Measurements from ENCODE around the gene MTNR1B. TPM values are rescaled to one million over a fixed set of nuclear protein-coding genes. Genes with fewer than 3 reads are reported as not detected.

The MTNR1B gene
- total RNA-seq, 2 donors from 2014 or later: not detected

GRCh38 chr11:92962446-92962845, 7.0 kb upstream of the MTNR1B start:
- ATAC-seq (replicated peaks in 1 of 2) (peak; percentile 23 to 41), DNase-seq (no peak)
- peaks cover 31% of the 10 kb centered on the region for H3K27me3 Mint-ChIP-seq (ENCODE audit: low read depth)
- no peak overlapping the region for H3K27ac Mint-ChIP-seq
- H3K4me1 Mint-ChIP-seq (ENCODE audit: low read depth): peaks cover 6% of the 10 kb centered on the region
- H3K4me3 Mint-ChIP-seq: no peak overlapping the region
- H3K36me3 Mint-ChIP-seq (ENCODE audit: insufficient read depth in 2 of 2): no peaks in the 10 kb centered on the region
- no peaks in the 10 kb centered on the region for H3K9me3 Mint-ChIP-seq

GRCh38 chr11:92964471-92964870, 5.0 kb upstream of the MTNR1B start:
- no peak overlapping the region for H3K27ac Mint-ChIP-seq
- no peaks in the 10 kb centered on the region for H3K9me3 Mint-ChIP-seq
- H3K4me1 Mint-ChIP-seq (ENCODE audit: low read depth): peaks cover 13% of the 10 kb centered on the region
- no peaks in the 10 kb centered on the region for H3K36me3 Mint-ChIP-seq (ENCODE audit: insufficient read depth in 2 of 2)
- ATAC-seq (replicated peaks in 1 of 2) (no peak), DNase-seq (no peak)
- H3K27me3 Mint-ChIP-seq (ENCODE audit: low read depth): peaks cover 32% of the 10 kb centered on the region
- H3K4me3 Mint-ChIP-seq: no peak overlapping the region

- H3K27me3 Mint-ChIP-seq (ENCODE audit: low read depth): peaks cover 36% of the 10 kb centered on the region
- no peak for ATAC-seq (replicated peaks in 1 of 2)
These were observed 4.3 kb upstream of the MTNR1B start for GRCh38 chr11:92965196-92965595.

GRCh38 chr11:92967178-92967577, 2.3 kb upstream of the MTNR1B start:
- H3K36me3 Mint-ChIP-seq (ENCODE audit: insufficient read depth in 2 of 2): no peaks in the 10 kb centered on the region
- H3K4me1 Mint-ChIP-seq (ENCODE audit: low read depth): peaks cover 13% of the 10 kb centered on the region
- peak in 1 of 2 donors; percentile 3 for DNase-seq
- no peak overlapping the region for H3K27ac Mint-ChIP-seq
- no peaks in the 10 kb centered on the region for H3K9me3 Mint-ChIP-seq
- ATAC-seq (replicated peaks in 1 of 2): peak; percentile 79 to 83
- peaks cover 36% of the 10 kb centered on the region for H3K27me3 Mint-ChIP-seq (ENCODE audit: low read depth)
- peak overlapping the region; percentile 10 to 11 for H3K4me3 Mint-ChIP-seq

More at GRCh38 chr11:92965196-92965595, 4.3 kb upstream of the MTNR1B start:
- Mint-ChIP-seq H3K4me1 (ENCODE audit: low read depth) (peaks cover 13% of the 10 kb centered on the region), H3K27ac (no peak overlapping the region), H3K36me3 (ENCODE audit: insufficient read depth in 2 of 2) (no peaks in the 10 kb centered on the region), H3K4me3 (no peak overlapping the region), H3K9me3 (no peaks in the 10 kb centered on the region)
- DNase-seq: no peak

- Mint-ChIP-seq H3K9me3 (no peaks in the 10 kb centered on the region), H3K27ac (no peak overlapping the region)
These were observed 1.6 kb upstream of the MTNR1B start for GRCh38 chr11:92967867-92968266.

GRCh38 chr11:92969293-92969633, 188 bp upstream of the MTNR1B start:
- DNase-seq (no peak), ATAC-seq (replicated peaks in 1 of 2) (no peak)
- Mint-ChIP-seq H3K9me3 (no peaks in the 10 kb centered on the region), H3K4me1 (ENCODE audit: low read depth) (peaks cover 13% of the 10 kb centered on the region), H3K36me3 (ENCODE audit: insufficient read depth in 2 of 2) (no peaks in the 10 kb centered on the region), H3K27ac (no peak overlapping the region), H3K27me3 (ENCODE audit: low read depth) (peaks cover 43% of the 10 kb centered on the region), H3K4me3 (no peak overlapping the region)

More at GRCh38 chr11:92967867-92968266, 1.6 kb upstream of the MTNR1B start:
- Mint-ChIP-seq H3K4me3 (no peak overlapping the region), H3K4me1 (ENCODE audit: low read depth) (peaks cover 13% of the 10 kb centered on the region), H3K27me3 (ENCODE audit: low read depth) (peaks cover 39% of the 10 kb centered on the region), H3K36me3 (ENCODE audit: insufficient read depth in 2 of 2) (no peaks in the 10 kb centered on the region)
- ATAC-seq (replicated peaks in 1 of 2) (no peak), DNase-seq (no peak)

- ATAC-seq (replicated peaks in 1 of 2): no peak
- Mint-ChIP-seq H3K36me3 (ENCODE audit: insufficient read depth in 2 of 2) (no peaks in the 10 kb centered on the region), H3K27me3 (ENCODE audit: low read depth) (peaks cover 38% of the 10 kb centered on the region), H3K4me3 (no peak overlapping the region), H3K27ac (no peak overlapping the region), H3K4me1 (ENCODE audit: low read depth) (peaks cover 9% of the 10 kb centered on the region), H3K9me3 (no peaks in the 10 kb centered on the region)
- no peak for DNase-seq
These were observed 2.8 kb downstream of the MTNR1B start for GRCh38 chr11:92972248-92972647.

GRCh38 chr11:92975285-92975684, 5.8 kb downstream of the MTNR1B start:
- H3K9me3 Mint-ChIP-seq: no peaks in the 10 kb centered on the region
- ATAC-seq (replicated peaks in 1 of 2) (no peak), DNase-seq (no peak)
- no peak overlapping the region for H3K4me3 Mint-ChIP-seq
- H3K36me3 Mint-ChIP-seq (ENCODE audit: insufficient read depth in 2 of 2): no peaks in the 10 kb centered on the region
- no peak overlapping the region for H3K27ac Mint-ChIP-seq
- no peaks in the 10 kb centered on the region for H3K4me1 Mint-ChIP-seq (ENCODE audit: low read depth)
- peaks cover 17% of the 10 kb centered on the region for H3K27me3 Mint-ChIP-seq (ENCODE audit: low read depth)

GRCh38 chr11:92976681-92977080, 7.2 kb downstream of the MTNR1B start:
- Mint-ChIP-seq H3K27ac (no peak overlapping the region), H3K27me3 (ENCODE audit: low read depth) (peaks cover 14% of the 10 kb centered on the region), H3K4me1 (ENCODE audit: low read depth) (no peaks in the 10 kb centered on the region), H3K4me3 (no peak overlapping the region), H3K36me3 (ENCODE audit: insufficient read depth in 2 of 2) (no peaks in the 10 kb centered on the region), H3K9me3 (no peaks in the 10 kb centered on the region)
- ATAC-seq (replicated peaks in 1 of 2) (no peak), DNase-seq (no peak)

GRCh38 chr11:92977401-92977800, 8.0 kb downstream of the MTNR1B start:
- Mint-ChIP-seq H3K4me1 (ENCODE audit: low read depth) (no peaks in the 10 kb centered on the region), H3K9me3 (no peaks in the 10 kb centered on the region), H3K4me3 (no peak overlapping the region), H3K27ac (no peak overlapping the region), H3K27me3 (ENCODE audit: low read depth) (peaks cover 13% of the 10 kb centered on the region), H3K36me3 (ENCODE audit: insufficient read depth in 2 of 2) (no peaks in the 10 kb centered on the region)
- DNase-seq: no peak
- ATAC-seq (replicated peaks in 1 of 2): no peak

GRCh38 chr11:92978271-92979111, 9.0 kb downstream of the MTNR1B start:
- no peak for DNase-seq
- no peak overlapping the region for H3K4me3 Mint-ChIP-seq
- no peak for ATAC-seq (replicated peaks in 1 of 2)
- no peak overlapping the region for H3K27ac Mint-ChIP-seq
- no peaks in the 10 kb centered on the region for H3K9me3 Mint-ChIP-seq
- no peaks in the 10 kb centered on the region for H3K4me1 Mint-ChIP-seq (ENCODE audit: low read depth)
- peaks cover 2% of the 10 kb centered on the region for H3K27me3 Mint-ChIP-seq (ENCODE audit: low read depth)
- no peaks in the 10 kb centered on the region for H3K36me3 Mint-ChIP-seq (ENCODE audit: insufficient read depth in 2 of 2)

GRCh38 chr11:92979176-92979575, 9.7 kb downstream of the MTNR1B start:
- DNase-seq: no peak
- Mint-ChIP-seq H3K4me1 (ENCODE audit: low read depth) (no peaks in the 10 kb centered on the region), H3K27ac (no peak overlapping the region), H3K27me3 (ENCODE audit: low read depth) (no peaks in the 10 kb centered on the region), H3K4me3 (no peak overlapping the region), H3K9me3 (no peaks in the 10 kb centered on the region), H3K36me3 (ENCODE audit: insufficient read depth in 2 of 2) (no peaks in the 10 kb centered on the region)
- ATAC-seq (replicated peaks in 1 of 2): no peak

- H3K9me3 Mint-ChIP-seq: no peaks in the 10 kb centered on the region
- no peaks in the 10 kb centered on the region for H3K36me3 Mint-ChIP-seq (ENCODE audit: insufficient read depth in 2 of 2)
- no peak for ATAC-seq (replicated peaks in 1 of 2)
- H3K27me3 Mint-ChIP-seq (ENCODE audit: low read depth): no peaks in the 10 kb centered on the region
- H3K27ac Mint-ChIP-seq: no peak overlapping the region
- H3K4me1 Mint-ChIP-seq (ENCODE audit: low read depth): no peaks in the 10 kb centered on the region
- no peak overlapping the region for H3K4me3 Mint-ChIP-seq
- DNase-seq: no peak
These were observed 10.9 kb downstream of the MTNR1B start for GRCh38 chr11:92980312-92980711.

GRCh38 chr11:92981508-92982043, 12.1 kb downstream of the MTNR1B start:
- H3K4me3 Mint-ChIP-seq: no peak overlapping the region
- no peaks in the 10 kb centered on the region for H3K36me3 Mint-ChIP-seq (ENCODE audit: insufficient read depth in 2 of 2)
- no peaks in the 10 kb centered on the region for H3K9me3 Mint-ChIP-seq
- no peak for DNase-seq
- H3K27me3 Mint-ChIP-seq (ENCODE audit: low read depth): no peaks in the 10 kb centered on the region
- no peak for ATAC-seq (replicated peaks in 1 of 2)
- no peak overlapping the region for H3K27ac Mint-ChIP-seq
- no peaks in the 10 kb centered on the region for H3K4me1 Mint-ChIP-seq (ENCODE audit: low read depth)

Data from activated T-cell treated with anti-CD3 and anti-CD28 coated beads, Interleukin-2, amount 50 U/mL, for 72 hours (primary cell).